HG03175 (cell line): ENCODE data around the gene CCNG1.

Source experiments
- ATAC-seq: cut with Tn5 transposase; IDR thresholded peaks from one replicate; pipeline ENCODE4 v1.9.1; 2021; ENCODE audit warnings: mild to moderate bottlenecking, moderate library complexity; ENCODE audit not compliant: unreplicated experiment

Gene CCNG1

DNA sequence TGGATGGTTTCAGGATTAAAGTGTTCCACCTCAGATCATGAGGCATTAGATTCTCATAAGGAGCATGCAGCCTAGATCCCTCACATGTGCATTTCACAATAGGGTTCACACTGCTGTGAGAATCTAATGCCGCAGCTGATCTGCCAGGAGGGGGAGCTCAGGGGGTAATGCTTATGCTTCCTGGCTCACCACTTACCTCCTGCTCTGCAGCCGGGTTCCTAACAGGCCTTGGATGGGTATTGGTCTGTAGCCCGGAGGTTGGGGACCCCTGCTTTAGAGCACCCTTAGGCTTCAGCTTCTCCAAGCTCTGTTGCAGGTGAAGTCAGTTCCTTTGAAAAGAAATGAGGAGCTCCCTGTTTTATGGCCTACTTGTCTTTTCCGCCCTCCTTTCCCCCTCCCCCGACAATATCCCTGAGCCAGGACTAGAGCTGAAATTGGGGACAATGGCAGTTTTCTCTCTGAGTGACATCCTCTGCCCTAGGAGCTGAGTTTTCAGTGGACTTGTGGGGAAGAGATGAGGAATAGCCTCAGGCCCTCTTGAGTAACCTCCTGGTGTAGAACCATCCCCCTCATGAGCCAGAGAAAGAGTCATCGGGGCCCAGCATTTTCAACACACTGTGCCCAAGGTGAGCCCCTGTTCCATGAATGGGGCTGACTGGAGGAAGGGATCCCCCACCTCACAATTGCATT, 51.8 kb downstream of the CCNG1 start:
- ATAC-seq: no peak

- no peak for ATAC-seq
Measured at GRCh38 chr5:163489745-163490075, 52.3 kb downstream of the CCNG1 start.
